ENCODE data around the gene APLF.
"Not testable (repeated sequence)": the region's sequence is repeated elsewhere in the genome, so short reads cannot be mapped to it uniquely, and the experiment has no call there.

APLF gene

DNA sequence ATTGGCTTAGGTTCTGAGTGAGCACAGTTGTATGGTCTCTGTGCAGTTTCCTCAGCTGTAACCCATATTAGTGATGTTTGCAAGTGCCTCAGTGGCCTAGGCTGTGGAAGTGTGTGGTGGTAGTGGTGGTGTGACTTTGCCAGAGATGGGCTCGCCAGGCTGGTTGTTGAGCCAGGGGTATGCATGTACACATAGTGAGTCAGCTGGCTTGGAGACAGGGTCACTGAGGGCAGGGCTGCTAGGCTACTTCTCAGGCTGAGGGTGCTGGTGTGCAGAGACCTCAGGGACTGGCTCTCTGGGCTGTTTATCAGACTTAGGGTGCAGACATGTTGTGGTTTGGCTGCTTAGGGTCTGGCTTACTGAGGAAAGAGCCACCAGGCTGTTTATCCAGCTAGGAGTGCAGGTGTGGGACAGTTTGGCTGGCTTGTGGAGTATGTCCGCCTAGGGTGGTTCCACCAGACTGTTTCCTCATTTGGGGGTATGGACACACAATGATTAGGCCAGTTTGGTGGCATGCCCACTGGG lies 15.0 kb downstream of the APLF start:
- Mint-ChIP-seq H3K27ac (no peak overlapping the region), H3K4me3 (no peak overlapping the region), H3K4me1 (ENCODE audit: low read depth) (peaks cover 4% of the 10 kb centered on the region), H3K27me3 (no peaks in the 10 kb centered on the region), H3K9me3 (no peaks in the 10 kb centered on the region), H3K36me3 (ENCODE audit: low read depth) (peaks cover 11% of the 10 kb centered on the region)

DNA sequence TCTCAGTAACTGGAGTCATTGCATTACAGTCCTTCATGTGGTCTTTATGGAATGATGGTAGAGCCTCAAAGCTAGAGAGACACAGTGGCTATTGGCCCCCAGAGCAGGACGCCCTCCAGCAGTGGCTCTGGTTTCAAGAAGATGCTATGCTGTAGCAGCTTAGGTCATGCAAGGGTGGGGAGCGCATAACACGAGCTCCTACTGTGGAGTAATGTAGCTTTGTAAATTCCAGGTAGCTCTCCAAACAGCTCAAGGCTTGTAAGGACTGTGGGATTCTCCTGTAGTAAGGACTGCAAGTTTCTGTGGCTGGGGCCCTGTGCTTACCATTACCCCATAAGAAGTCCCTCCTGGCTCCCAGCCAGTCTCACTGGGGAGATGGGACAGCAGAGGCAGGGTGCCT lies 15.6 kb downstream of the APLF start:
- H3K4me3 Mint-ChIP-seq, result no peak overlapping the region
- H3K27me3 Mint-ChIP-seq, result no peaks in the 10 kb centered on the region
- peaks cover 5% of the 10 kb centered on the region for H3K36me3 Mint-ChIP-seq (ENCODE audit: low read depth)
- H3K4me1 Mint-ChIP-seq (ENCODE audit: low read depth), result peaks cover 7% of the 10 kb centered on the region
- no peaks in the 10 kb centered on the region for H3K9me3 Mint-ChIP-seq
- no peak overlapping the region for H3K27ac Mint-ChIP-seq

DNA sequence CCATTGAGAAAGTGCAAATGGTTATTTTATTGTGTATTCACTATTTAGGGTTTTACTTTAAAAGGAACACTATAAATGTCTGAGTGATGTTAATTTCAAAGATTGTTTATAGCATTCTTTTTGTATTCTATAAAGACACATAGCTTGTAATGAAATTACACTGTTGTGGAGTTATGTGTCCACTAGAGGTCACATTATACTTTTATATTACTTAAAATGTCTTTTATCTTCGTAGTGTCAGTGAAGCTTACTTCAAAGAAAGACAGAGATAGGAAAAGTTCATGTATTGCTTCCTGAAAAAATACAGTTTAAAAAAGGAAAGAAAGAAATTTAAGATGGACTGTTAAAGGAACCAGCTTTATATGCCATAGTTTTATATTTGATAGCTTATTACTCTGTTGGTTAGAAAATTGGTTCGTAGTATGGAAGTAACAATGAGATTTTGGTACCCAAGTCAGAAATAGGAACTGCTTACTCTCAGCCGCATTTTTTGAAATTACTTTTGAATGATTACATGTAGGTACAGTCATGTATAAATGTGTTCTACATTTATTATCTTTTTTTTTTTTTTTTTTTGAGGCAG lies 20.5 kb downstream of the APLF start:
- Mint-ChIP-seq H3K27ac (no peak overlapping the region), H3K9me3 (no peaks in the 10 kb centered on the region), H3K27me3 (no peaks in the 10 kb centered on the region), H3K4me1 (ENCODE audit: low read depth) (peaks cover 4% of the 10 kb centered on the region), H3K36me3 (ENCODE audit: low read depth) (peaks cover under 1% of the 10 kb centered on the region), H3K4me3 (no peak overlapping the region)

DNA sequence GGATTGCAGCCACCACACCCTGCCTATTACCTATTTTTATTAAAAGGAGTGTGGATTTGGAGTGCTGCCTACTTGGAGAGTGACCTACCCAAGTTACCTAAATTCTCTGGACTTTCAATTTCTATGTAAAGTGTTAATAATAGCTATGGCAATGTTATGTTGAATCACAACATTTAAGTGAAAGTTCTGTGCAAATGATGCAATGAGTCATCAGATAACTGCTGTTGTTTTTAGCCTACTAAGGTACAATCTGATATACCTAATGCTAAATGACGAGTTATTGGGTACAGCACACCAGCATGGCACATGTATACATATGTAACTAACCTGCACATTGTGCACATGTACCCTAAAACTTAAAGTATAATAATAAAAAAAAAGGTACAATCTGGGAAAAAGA lies 21.2 kb downstream of the APLF start:
- H3K27me3 Mint-ChIP-seq; H3K4me1 Mint-ChIP-seq (ENCODE audit: low read depth); H3K27ac Mint-ChIP-seq; H3K9me3 Mint-ChIP-seq; H3K36me3 Mint-ChIP-seq (ENCODE audit: low read depth); H3K4me3 Mint-ChIP-seq: not testable (repeated sequence)

DNA sequence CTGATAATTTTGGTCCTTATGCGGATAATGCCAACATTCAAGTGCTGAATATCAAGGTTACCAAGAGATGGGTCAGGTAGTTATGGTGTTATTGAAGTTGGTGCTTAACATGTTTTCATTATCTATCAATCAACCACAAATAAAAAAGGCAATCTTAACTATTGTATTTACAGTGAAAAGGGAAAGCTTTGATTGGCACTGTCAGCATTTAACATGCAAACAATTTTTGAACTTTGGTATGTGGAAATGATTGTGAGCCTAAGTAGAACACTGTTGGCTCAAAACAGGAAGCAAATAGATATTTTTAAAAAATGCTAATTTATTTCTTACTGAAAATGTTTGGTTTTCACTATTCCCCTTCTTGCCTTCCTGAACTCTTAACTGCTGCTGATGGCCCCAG lies 21.9 kb downstream of the APLF start:
- Mint-ChIP-seq H3K27ac (no peak overlapping the region), H3K4me1 (ENCODE audit: low read depth) (peaks cover 4% of the 10 kb centered on the region), H3K4me3 (no peak overlapping the region), H3K27me3 (no peaks in the 10 kb centered on the region), H3K9me3 (no peaks in the 10 kb centered on the region), H3K36me3 (ENCODE audit: low read depth) (peaks cover 8% of the 10 kb centered on the region)

DNA sequence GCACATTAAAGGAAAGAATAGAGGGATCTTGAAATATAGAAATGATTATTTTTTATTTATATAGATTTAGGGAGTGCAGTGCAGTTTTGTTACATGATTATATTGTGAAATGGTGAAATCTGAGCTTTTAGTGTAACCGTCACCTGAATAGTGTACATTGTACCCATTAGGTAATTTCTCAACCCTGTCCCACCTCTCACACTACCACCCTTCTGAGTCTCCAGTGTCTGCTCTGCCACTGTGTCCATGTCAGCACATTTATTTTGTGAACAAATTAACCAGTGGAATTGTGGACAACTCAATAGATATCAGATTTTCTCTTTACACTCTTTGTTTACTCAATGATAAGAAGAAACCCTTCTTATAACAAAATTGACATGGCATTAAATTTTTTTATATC lies 24.2 kb downstream of the APLF start:
- H3K36me3 Mint-ChIP-seq (ENCODE audit: low read depth), result peaks cover 17% of the 10 kb centered on the region
- no peak overlapping the region for H3K27ac Mint-ChIP-seq
- H3K9me3 Mint-ChIP-seq, result peaks cover 3% of the 10 kb centered on the region
- H3K27me3 Mint-ChIP-seq, result no peaks in the 10 kb centered on the region
- peaks cover 4% of the 10 kb centered on the region for H3K4me1 Mint-ChIP-seq (ENCODE audit: low read depth)
- H3K4me3 Mint-ChIP-seq, result no peak overlapping the region

DNA sequence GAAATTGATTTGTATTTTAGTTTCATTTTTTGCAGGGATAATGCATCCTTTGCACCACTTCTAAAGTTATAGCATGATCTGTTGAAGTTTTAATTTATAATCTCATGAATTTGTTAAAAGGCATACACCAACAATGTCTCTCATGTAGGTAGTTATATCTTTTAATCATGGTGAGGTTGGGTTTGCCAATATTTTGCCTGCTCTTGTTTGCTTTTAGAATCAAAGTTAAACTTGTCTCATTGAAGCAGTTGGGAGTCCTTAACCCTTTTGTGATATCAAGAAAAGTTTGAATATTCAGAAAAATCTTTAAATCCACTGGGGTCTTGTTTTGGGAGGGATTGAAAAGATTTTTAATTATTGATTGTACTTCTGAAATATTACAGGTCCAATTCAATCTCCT lies 31.7 kb downstream of the APLF start:
- Mint-ChIP-seq H3K36me3 (ENCODE audit: low read depth) (peaks cover 18% of the 10 kb centered on the region), H3K27me3 (no peaks in the 10 kb centered on the region), H3K4me3 (no peak overlapping the region), H3K9me3 (peaks cover 7% of the 10 kb centered on the region), H3K4me1 (ENCODE audit: low read depth) (no peaks in the 10 kb centered on the region), H3K27ac (no peak overlapping the region)

DNA sequence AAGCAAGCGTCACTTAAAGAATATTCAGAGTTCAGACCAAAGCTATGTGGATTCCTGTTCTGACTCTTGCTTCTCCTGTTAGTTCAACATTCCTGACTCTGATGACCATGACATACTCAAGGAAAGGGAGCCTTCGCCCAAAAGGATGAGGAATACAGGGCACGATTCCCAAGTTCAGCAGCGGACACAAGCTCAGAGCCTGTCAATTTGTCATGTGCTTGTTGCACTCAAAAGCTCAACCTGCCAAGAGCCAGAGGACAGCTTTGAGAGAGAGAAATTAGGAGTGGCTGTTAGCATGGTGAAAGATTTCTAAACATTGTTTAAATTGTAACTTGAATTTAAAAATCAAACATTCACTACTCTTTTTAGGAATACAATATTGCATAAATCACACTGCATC lies 33.3 kb downstream of the APLF start:
- Mint-ChIP-seq H3K27me3 (no peaks in the 10 kb centered on the region), H3K4me3 (no peak overlapping the region), H3K9me3 (peaks cover 7% of the 10 kb centered on the region), H3K27ac (no peak overlapping the region), H3K4me1 (ENCODE audit: low read depth) (peaks cover 4% of the 10 kb centered on the region), H3K36me3 (ENCODE audit: low read depth) (peaks cover 11% of the 10 kb centered on the region)

DNA sequence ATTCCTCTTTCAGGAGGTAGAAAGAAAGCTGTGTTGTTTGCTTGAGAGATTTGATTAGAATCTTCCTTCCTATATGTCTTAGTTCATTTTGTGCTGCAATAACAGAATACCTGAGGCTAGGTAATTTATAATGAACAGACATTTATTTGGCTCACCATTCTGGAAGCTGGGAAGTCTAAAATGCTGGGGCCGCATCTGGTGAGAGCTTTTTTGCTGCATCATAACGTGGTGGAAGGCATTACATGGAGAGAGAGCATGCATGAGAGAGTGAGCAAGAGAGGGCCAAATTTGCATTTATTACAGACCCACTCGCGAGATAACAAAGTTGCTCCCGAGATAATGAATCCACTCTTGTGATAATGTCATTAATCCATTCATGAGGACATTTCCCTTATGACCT lies 34.4 kb downstream of the APLF start:
- Mint-ChIP-seq H3K4me3 (no peak overlapping the region), H3K4me1 (ENCODE audit: low read depth) (peaks cover 15% of the 10 kb centered on the region), H3K27ac (no peak overlapping the region), H3K27me3 (no peaks in the 10 kb centered on the region), H3K36me3 (ENCODE audit: low read depth) (peaks cover 10% of the 10 kb centered on the region), H3K9me3 (peaks cover 2% of the 10 kb centered on the region)

DNA sequence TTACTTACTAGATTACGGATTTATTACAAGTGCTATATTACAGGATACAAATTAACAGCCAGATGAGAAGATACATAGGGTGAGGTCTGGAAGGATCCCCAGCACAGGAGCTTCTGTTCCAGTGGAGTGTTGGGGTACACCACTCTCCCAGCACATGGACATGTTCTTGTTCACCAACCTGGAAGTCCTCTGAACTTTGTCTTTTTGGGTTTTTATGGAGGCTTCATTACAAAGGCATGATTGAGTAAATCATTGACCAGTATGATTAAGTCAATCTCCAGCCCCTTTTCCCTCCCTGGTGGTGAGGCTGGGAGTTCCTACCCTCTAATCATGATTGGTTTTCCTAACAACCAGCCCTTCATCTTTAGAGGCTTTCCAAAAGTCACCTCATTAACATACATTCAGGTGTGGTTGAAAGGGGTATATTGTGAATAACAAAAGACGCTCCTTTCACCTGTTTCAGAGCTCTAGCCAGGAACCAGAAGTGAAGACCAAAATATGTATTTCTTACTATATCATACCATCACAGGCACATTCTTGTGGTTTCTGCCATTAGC lies 38.3 kb downstream of the APLF start:
- H3K4me3 Mint-ChIP-seq, result no peak overlapping the region
- peaks cover 15% of the 10 kb centered on the region for H3K36me3 Mint-ChIP-seq (ENCODE audit: low read depth)
- no peak overlapping the region for H3K27ac Mint-ChIP-seq
- H3K9me3 Mint-ChIP-seq, result peaks cover 4% of the 10 kb centered on the region
- H3K27me3 Mint-ChIP-seq, result no peaks in the 10 kb centered on the region
- H3K4me1 Mint-ChIP-seq (ENCODE audit: low read depth), result peaks cover 18% of the 10 kb centered on the region

DNA sequence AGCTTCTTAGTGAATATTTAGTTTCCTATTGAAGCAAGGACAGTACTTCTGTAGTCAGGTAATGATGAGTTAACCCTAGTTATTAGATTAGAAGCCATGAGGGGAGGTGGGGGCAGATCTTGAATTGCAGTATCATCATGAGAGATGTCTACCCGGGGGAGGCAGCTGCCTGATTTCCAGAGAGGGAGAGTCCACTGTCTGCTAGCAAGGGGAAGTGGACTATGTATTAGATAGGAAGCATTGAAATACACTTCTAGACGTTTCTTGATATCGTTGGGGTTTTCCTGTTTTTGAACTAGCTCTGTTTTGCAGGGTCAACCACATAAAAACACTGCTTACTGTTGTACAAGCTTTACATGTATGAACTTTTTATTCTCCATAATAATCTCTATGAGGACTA lies 38.8 kb downstream of the APLF start:
- Mint-ChIP-seq H3K27me3 (no peaks in the 10 kb centered on the region), H3K9me3 (peaks cover 4% of the 10 kb centered on the region), H3K36me3 (ENCODE audit: low read depth) (peaks cover 15% of the 10 kb centered on the region), H3K4me3 (no peak overlapping the region), H3K27ac (no peak overlapping the region), H3K4me1 (ENCODE audit: low read depth) (peaks cover 18% of the 10 kb centered on the region)

DNA sequence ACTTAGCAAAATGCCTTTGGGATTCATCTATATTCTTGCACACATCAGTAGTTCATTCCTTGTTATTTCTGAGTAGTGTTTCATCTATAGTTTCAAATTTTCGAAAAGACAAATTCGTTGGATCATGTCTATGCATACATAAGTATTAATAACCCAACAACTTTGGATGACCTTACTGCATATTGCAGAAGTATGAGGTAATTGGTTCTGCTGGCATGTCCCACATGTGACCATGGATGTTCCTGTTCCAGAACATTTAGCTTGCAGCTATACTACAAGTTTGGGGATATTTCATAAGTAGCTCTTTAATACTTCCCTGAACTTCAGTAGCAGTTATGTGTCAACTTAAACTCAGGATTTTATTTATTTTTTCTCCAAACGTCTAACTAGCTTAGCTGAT lies 44.9 kb downstream of the APLF start:
- no peaks in the 10 kb centered on the region for H3K27me3 Mint-ChIP-seq
- H3K27ac Mint-ChIP-seq, result no peak overlapping the region
- peaks cover 9% of the 10 kb centered on the region for H3K36me3 Mint-ChIP-seq (ENCODE audit: low read depth)
- peaks cover 4% of the 10 kb centered on the region for H3K9me3 Mint-ChIP-seq
- no peaks in the 10 kb centered on the region for H3K4me1 Mint-ChIP-seq (ENCODE audit: low read depth)
- H3K4me3 Mint-ChIP-seq, result no peak overlapping the region

DNA sequence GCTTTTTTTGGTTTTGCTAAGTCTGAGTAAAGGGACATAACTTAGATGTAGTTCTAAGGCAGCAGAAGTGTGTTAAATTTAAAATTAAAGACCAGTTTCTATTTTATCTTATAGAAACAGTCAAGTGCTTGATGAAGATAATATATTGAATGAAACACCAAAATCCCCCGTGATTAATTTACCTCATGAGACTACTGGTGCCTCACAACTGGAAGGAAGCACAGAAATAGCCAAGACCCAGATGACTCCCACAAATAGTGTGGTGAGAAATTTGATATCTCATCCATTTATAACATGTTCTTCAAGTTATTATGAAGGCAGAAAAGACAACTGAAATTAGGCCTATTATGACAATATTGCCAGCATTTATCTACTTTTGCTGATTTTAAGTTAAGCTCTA lies 45.6 kb downstream of the APLF start:
- Mint-ChIP-seq H3K4me1 (ENCODE audit: low read depth) (no peaks in the 10 kb centered on the region), H3K27ac (no peak overlapping the region), H3K27me3 (no peaks in the 10 kb centered on the region), H3K9me3 (peaks cover 4% of the 10 kb centered on the region), H3K4me3 (no peak overlapping the region), H3K36me3 (ENCODE audit: low read depth) (peaks cover 6% of the 10 kb centered on the region)

DNA sequence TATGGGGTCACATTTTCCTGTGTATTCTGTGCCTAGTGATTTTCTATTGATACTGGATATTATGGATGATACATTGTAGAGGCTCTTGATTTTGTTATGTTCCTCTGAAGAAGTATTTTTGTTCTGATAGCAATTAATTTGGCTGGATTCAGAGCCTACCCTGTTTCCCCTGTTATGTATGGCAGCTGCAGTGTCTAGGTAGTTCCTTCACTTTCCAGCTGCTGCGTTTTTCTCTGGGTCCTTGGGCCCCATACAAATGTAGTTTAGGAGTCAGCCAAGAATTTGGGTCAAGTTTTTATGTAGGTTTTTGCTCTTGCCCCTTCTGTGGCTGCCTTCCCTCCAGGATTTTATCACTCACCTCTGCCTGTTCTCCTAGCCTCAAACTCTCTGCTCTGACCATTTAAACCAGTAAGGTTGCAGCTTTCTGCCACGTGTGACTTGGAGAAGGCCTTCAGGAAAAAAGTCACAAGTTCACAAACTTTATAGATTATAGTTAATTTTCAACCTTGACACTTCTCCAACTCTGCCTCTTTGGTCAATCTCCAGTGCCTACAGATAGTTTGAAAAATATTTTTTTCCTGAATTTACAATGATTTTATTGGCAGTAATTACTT lies 47.0 kb downstream of the APLF start:
- no peaks in the 10 kb centered on the region for H3K36me3 Mint-ChIP-seq (ENCODE audit: low read depth)
- no peaks in the 10 kb centered on the region for H3K4me1 Mint-ChIP-seq (ENCODE audit: low read depth)
- no peak overlapping the region for H3K27ac Mint-ChIP-seq
- no peaks in the 10 kb centered on the region for H3K9me3 Mint-ChIP-seq
- H3K4me3 Mint-ChIP-seq, result no peak overlapping the region
- no peaks in the 10 kb centered on the region for H3K27me3 Mint-ChIP-seq

DNA sequence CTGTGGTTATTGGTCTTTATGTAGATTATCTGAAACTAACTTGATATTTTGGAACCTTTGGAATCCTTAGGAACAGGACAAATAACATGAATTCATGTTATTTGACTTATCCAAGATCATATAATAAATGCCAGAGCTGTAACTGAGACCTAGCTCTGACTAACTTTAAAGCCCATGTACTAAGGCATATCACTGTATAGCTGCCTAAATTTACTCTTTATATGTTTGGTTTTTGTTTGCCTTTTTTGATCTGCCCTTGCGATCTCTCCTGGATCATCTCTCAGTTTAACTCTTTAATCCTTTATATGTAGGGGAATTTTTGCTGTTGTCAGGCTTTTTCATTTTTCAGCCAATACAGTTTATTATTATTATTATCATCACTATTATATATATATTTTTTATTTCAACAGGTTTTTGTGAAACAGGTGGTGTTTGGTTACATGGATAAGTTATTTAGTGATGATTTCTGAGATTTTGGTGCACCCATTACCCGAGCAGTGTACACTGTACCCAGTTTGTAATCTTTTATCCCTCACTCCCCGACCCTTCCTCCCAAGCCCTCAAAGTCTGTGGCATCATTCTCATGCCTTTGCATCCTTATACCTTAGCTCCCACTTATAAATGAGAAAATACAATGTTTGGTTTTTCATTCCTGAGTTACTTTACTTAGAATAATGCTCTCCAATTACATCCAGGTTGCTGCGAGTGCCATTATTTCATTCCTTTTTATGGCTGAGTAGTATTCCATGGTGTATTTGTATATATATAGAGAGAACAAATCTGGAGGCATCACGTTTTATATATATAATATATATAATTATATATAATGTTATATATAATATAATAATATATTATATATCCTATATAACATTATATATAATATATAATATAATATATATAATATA lies 48.9 kb downstream of the APLF start:
- Mint-ChIP-seq H3K4me1 (ENCODE audit: low read depth) (peaks cover 4% of the 10 kb centered on the region), H3K4me3 (no peak overlapping the region), H3K9me3 (no peaks in the 10 kb centered on the region)

More for the DNA sequence above, 48.9 kb downstream of the APLF start:
- Mint-ChIP-seq H3K36me3 (ENCODE audit: low read depth) (no peaks in the 10 kb centered on the region), H3K27me3 (no peaks in the 10 kb centered on the region), H3K27ac (no peak overlapping the region)
